Subcutaneous adipose tissue (tissue), 4 donors: ENCODE results near the gene TNC. TPM values are rescaled to one million over a fixed set of nuclear protein-coding genes. Genes with fewer than 3 reads are reported as not detected.

ENCODE experiments used
- CTCF ChIP-seq: fragments of 450-650 bp; IDR thresholded peaks from one replicate; pipeline ENCODE4 v1.5.1; 2016; ENCODE audit warnings: low read depth, mild to moderate bottlenecking, control low read depth, antibody characterized with exemption, moderate library complexity
- total RNA-seq, 4 donors: library from RNA; depleted of rRNA; stranded (reverse); fragments of >200 nt; gene quantifications; one replicate each; pipeline ENCODE4 v1.1.0, GENCODE V29; 2016

Gene TNC
- total RNA-seq, 4 donors from 2014 or later: 2.4 to 17.3 (median 8.3) TPM

- TF ChIP-seq CTCF: no peak
These were observed 92.9 kb downstream of the TNC start for GRCh38 chr9:115024925-115025535.

GRCh38 chr9:115022760-115023434 is 95.1 kb downstream of the TNC start:
- TF ChIP-seq CTCF: no peak

GRCh38 chr9:115018547-115019435 is 99.2 kb downstream of the TNC start:
- TF ChIP-seq CTCF: no peak

- TF ChIP-seq CTCF: no peak
These were observed 101.6 kb downstream of the TNC start for GRCh38 chr9:115016344-115016743.

GRCh38 chr9:115015018-115015635 is 102.8 kb downstream of the TNC start:
- no peak for TF ChIP-seq CTCF

GRCh38 chr9:115014438-115014837 is 103.5 kb downstream of the TNC start:
- TF ChIP-seq CTCF: no peak
